ENCODE measurements around the gene EIF6. TPM values are rescaled to one million over a fixed set of nuclear protein-coding genes. Genes with fewer than 3 reads are reported as not detected.

EIF6 gene
- total and polyA plus RNA-seq, 2 donors: 88.6 to 115 TPM

DNA sequence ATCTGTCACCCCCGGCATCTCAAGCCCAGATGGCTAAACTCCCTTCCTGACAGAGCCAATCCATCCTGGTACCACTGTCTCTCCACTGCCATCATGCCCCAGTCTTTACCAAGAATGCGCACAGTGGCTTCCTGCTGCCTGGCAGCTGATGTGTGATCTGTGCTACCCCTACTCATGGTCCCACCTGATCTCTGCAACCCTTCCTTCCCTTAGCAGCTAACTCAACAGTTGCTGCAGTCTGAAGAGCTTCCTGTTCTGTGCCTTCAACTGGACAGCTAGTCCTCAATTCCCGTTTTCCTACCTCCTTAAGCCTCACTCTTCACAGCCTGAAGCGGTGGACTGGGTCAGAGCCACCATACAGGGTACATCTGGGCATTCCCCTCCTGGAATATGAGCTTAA is 15.2 kb upstream of the EIF6 start:
- peaks cover 0 to 4% of the 10 kb centered on the region in 2 donors for H3K27me3 ChIP-seq (ENCODE audit: control insufficient read depth in 2 of 2, insufficient read depth in 1 of 2, low read length in 1 of 2)
- no peak overlapping the region for H3K4me3 ChIP-seq (ENCODE audit: low read length in 2 of 2)
- H3K27ac ChIP-seq (ENCODE audit: low read depth in 1 of 2, low read length in 1 of 2): no peak overlapping the region
- WGBS: 80% methylated on average over 4 of the region's 4 CpGs
- DNase-seq (ENCODE audit: low read depth in 6 of 9, low spot score in 9 of 9): no peak
- peaks cover 0 to 4% of the 10 kb centered on the region in 2 donors for H3K4me1 ChIP-seq (ENCODE audit: control insufficient read depth in 2 of 2, insufficient read depth in 2 of 2, low read length in 2 of 2)
- H3K36me3 ChIP-seq (ENCODE audit: control insufficient read depth in 2 of 2, insufficient read depth in 2 of 2, low read length in 1 of 2): peaks cover 0 to 5% of the 10 kb centered on the region in 2 donors
- H3K9me3 ChIP-seq (ENCODE audit: control insufficient read depth in 2 of 2, insufficient read depth in 1 of 2, low read length in 1 of 2): peaks cover 0 to 3% of the 10 kb centered on the region in 2 donors

DNA sequence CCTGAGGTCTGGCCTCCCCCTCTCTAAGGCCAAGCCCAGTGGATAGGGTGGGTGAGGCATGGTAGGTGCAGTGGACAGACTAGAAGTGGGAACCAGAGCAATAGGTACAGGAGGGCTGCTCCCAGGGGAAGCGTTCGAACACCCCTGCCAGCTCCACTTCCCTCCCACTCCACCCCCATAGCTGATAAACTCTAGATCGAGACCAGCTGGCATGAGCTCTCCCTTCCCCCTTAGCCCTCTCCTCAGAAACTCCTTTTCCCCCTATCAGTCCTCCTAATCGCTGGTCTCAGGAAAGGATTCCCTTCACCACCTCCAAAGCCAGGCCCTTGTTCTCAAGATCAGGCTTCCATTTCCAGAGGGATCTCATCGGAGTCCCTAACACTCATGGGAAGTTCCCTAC is 13.7 kb upstream of the EIF6 start:
- Histone ChIP-seq H3K36me3 (ENCODE audit: control insufficient read depth in 2 of 2, insufficient read depth in 2 of 2, low read length in 1 of 2) (peaks cover 0 to under 1% of the 10 kb centered on the region in 2 donors), H3K27ac (ENCODE audit: low read depth in 1 of 2, low read length in 1 of 2) (no peak overlapping the region), H3K9me3 (ENCODE audit: control insufficient read depth in 2 of 2, insufficient read depth in 1 of 2, low read length in 1 of 2) (no peaks in the 10 kb centered on the region), H3K4me3 (ENCODE audit: low read length in 2 of 2) (no peak overlapping the region), H3K4me1 (ENCODE audit: control insufficient read depth in 2 of 2, insufficient read depth in 2 of 2, low read length in 2 of 2) (no peaks in the 10 kb centered on the region), H3K27me3 (ENCODE audit: control insufficient read depth in 2 of 2, insufficient read depth in 1 of 2, low read length in 1 of 2) (peaks cover 0 to 4% of the 10 kb centered on the region in 2 donors)
- DNase-seq (ENCODE audit: low read depth in 6 of 9, low spot score in 9 of 9): no peak
- WGBS: 85% methylated on average over 5 of the region's 5 CpGs

DNA sequence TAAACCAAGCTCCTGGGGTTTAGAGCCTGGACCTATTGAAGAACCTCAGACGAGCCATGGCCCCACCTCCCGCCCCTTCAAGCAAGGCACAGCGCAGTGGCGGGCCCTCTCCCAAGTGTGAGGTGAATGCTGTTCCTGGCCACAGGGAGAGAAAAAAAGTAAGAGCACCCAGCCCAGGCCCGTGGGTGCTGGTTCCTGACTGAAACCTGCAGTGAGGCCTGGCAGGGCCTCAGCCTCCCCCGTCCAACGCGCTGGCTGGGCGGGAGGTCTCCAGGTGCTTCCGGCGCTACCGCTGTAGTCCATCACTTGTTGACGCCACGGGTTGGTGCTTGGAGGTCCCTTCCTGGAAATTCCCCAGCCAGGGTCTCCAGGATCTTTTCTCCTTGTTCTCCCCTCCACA is 13.2 kb upstream of the EIF6 start:
- DNase-seq (ENCODE audit: low read depth in 6 of 9, low spot score in 9 of 9): no peak

DNA sequence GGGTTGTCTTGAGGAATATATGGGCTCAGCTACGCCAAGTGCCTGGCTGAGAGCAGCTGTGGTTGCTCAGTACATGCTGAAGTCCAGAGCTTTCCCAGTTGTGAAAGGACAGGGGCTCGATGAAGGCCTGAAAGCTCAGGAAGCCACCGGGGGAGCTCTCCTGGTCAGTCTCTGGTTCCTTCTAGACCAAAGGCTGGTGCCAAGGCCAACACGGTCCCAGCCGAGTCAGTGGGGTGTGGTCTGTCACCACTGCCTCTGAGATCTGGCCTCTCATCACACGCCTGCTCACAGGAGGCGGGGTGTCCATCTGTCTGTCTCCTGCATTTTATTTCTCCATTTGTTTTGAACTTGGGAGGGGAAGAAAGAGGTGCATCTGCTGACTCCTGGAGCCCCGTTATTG is 12.6 kb upstream of the EIF6 start:
- no peaks in the 10 kb centered on the region for H3K36me3 ChIP-seq (ENCODE audit: control insufficient read depth in 2 of 2, insufficient read depth in 2 of 2, low read length in 1 of 2)
- H3K27ac ChIP-seq (ENCODE audit: low read depth in 1 of 2, low read length in 1 of 2): no peak overlapping the region
- peaks cover 0 to 6% of the 10 kb centered on the region in 2 donors for H3K27me3 ChIP-seq (ENCODE audit: control insufficient read depth in 2 of 2, insufficient read depth in 1 of 2, low read length in 1 of 2)
- no peaks in the 10 kb centered on the region for H3K9me3 ChIP-seq (ENCODE audit: control insufficient read depth in 2 of 2, insufficient read depth in 1 of 2, low read length in 1 of 2)
- no peak overlapping the region for H3K4me3 ChIP-seq (ENCODE audit: low read length in 2 of 2)
- DNase-seq (ENCODE audit: low read depth in 6 of 9, low spot score in 9 of 9): no peak
- 88% methylated on average over 8 of the region's 8 CpGs for WGBS
- no peaks in the 10 kb centered on the region for H3K4me1 ChIP-seq (ENCODE audit: control insufficient read depth in 2 of 2, insufficient read depth in 2 of 2, low read length in 2 of 2)

More for the DNA sequence above, 13.2 kb upstream of the EIF6 start:
- H3K36me3 ChIP-seq (ENCODE audit: control insufficient read depth in 2 of 2, insufficient read depth in 2 of 2, low read length in 1 of 2): no peaks in the 10 kb centered on the region
- H3K4me3 ChIP-seq (ENCODE audit: low read length in 2 of 2): no peak overlapping the region
- H3K27me3 ChIP-seq (ENCODE audit: control insufficient read depth in 2 of 2, insufficient read depth in 1 of 2, low read length in 1 of 2): peaks cover 0 to 4% of the 10 kb centered on the region in 2 donors
- WGBS: 94% methylated on average over 14 of the region's 14 CpGs
- no peak overlapping the region for H3K27ac ChIP-seq (ENCODE audit: low read depth in 1 of 2, low read length in 1 of 2)
- no peaks in the 10 kb centered on the region for H3K9me3 ChIP-seq (ENCODE audit: control insufficient read depth in 2 of 2, insufficient read depth in 1 of 2, low read length in 1 of 2)
- no peaks in the 10 kb centered on the region for H3K4me1 ChIP-seq (ENCODE audit: control insufficient read depth in 2 of 2, insufficient read depth in 2 of 2, low read length in 2 of 2)

DNA sequence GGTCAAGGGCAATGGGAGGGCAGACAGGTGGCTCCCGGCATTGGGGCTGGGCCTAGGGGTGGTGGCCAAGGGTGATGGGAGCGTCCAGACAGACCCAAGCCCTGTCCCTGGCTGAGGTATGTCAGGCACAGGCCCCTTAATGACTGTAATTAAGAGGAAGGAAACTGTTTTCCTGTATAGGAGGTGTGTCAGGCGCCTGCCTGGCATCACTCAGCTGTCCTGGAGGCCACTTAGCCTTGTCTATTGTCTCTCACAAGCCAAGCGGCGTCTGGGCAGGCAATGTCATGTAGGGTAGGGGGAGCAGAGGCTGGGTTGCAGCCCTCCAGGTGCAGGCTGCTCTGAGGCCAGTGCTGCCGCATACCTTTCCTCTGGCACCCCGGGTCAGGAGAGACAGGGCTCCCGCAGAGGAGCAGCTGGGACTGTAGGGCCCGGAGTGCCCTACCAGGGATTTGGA is 11.6 kb upstream of the EIF6 start:
- Histone ChIP-seq H3K9me3 (ENCODE audit: control insufficient read depth in 2 of 2, insufficient read depth in 1 of 2, low read length in 1 of 2) (no peaks in the 10 kb centered on the region), H3K27me3 (ENCODE audit: control insufficient read depth in 2 of 2, insufficient read depth in 1 of 2, low read length in 1 of 2) (peaks cover 0 to 6% of the 10 kb centered on the region in 2 donors), H3K36me3 (ENCODE audit: control insufficient read depth in 2 of 2, insufficient read depth in 2 of 2, low read length in 1 of 2) (no peaks in the 10 kb centered on the region), H3K4me1 (ENCODE audit: control insufficient read depth in 2 of 2, insufficient read depth in 2 of 2, low read length in 2 of 2) (no peaks in the 10 kb centered on the region), H3K4me3 (ENCODE audit: low read length in 2 of 2) (no peak overlapping the region), H3K27ac (ENCODE audit: low read depth in 1 of 2, low read length in 1 of 2) (no peak overlapping the region)
- DNase-seq (ENCODE audit: low read depth in 6 of 9, low spot score in 9 of 9): no peak
- WGBS: 78% methylated on average over 9 of the region's 9 CpGs

DNA sequence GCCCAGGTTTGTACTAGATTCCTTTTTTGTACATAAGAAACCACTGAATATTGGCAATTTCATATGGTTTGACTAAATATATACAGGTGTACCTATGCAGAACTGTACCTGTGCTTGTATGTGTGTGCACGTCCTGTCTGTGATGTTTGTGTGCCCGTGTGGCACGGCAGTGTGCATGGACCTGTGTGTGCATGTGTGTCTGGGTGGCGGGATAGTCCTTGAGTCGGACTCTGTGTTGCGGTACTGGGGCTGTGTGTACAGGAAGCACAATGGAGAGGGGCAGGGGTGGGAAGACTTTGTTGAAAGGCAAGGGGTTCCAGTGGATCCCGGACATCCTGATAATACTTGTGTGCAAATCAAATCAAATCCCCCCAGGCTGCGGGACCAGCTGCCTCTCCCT is 11.1 kb upstream of the EIF6 start:
- WGBS: 97% methylated on average over 8 of the region's 8 CpGs
- Histone ChIP-seq H3K4me1 (ENCODE audit: control insufficient read depth in 2 of 2, insufficient read depth in 2 of 2, low read length in 2 of 2) (no peaks in the 10 kb centered on the region), H3K36me3 (ENCODE audit: control insufficient read depth in 2 of 2, insufficient read depth in 2 of 2, low read length in 1 of 2) (no peaks in the 10 kb centered on the region), H3K4me3 (ENCODE audit: low read length in 2 of 2) (no peak overlapping the region), H3K9me3 (ENCODE audit: control insufficient read depth in 2 of 2, insufficient read depth in 1 of 2, low read length in 1 of 2) (no peaks in the 10 kb centered on the region), H3K27ac (ENCODE audit: low read depth in 1 of 2, low read length in 1 of 2) (no peak overlapping the region), H3K27me3 (ENCODE audit: control insufficient read depth in 2 of 2, insufficient read depth in 1 of 2, low read length in 1 of 2) (peaks cover 0 to 6% of the 10 kb centered on the region in 2 donors)
- DNase-seq (ENCODE audit: low read depth in 6 of 9, low spot score in 9 of 9): no peak

DNA sequence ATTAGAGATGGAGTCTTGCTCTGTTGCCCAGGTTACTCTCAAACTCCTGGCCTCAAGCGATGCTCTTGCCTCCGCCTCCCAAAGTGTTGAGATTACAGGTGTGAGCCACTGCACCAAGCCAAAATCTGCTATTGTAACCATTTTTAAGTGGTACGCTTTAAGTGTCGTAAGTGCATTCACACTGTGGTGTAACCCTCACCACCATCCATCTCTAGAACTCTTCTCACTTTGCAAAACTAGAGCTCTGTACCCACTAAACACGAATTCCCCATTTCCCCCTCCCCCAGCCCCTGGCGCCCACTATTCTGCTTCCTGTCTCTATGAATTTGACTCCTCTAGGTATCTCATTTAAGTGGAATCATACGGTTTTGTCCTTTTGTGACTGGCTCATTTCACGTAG is 10.5 kb upstream of the EIF6 start:
- H3K4me3 ChIP-seq (ENCODE audit: low read length in 2 of 2): no peak overlapping the region
- no peaks in the 10 kb centered on the region for H3K9me3 ChIP-seq (ENCODE audit: control insufficient read depth in 2 of 2, insufficient read depth in 1 of 2, low read length in 1 of 2)
- 75% methylated on average over 8 of the region's 8 CpGs for WGBS
- peaks cover 0 to 6% of the 10 kb centered on the region in 2 donors for H3K27me3 ChIP-seq (ENCODE audit: control insufficient read depth in 2 of 2, insufficient read depth in 1 of 2, low read length in 1 of 2)
- no peak for DNase-seq (ENCODE audit: low read depth in 6 of 9, low spot score in 9 of 9)
- no peaks in the 10 kb centered on the region for H3K36me3 ChIP-seq (ENCODE audit: control insufficient read depth in 2 of 2, insufficient read depth in 2 of 2, low read length in 1 of 2)
- no peaks in the 10 kb centered on the region for H3K4me1 ChIP-seq (ENCODE audit: control insufficient read depth in 2 of 2, insufficient read depth in 2 of 2, low read length in 2 of 2)
- H3K27ac ChIP-seq (ENCODE audit: low read depth in 1 of 2, low read length in 1 of 2): no peak overlapping the region

DNA sequence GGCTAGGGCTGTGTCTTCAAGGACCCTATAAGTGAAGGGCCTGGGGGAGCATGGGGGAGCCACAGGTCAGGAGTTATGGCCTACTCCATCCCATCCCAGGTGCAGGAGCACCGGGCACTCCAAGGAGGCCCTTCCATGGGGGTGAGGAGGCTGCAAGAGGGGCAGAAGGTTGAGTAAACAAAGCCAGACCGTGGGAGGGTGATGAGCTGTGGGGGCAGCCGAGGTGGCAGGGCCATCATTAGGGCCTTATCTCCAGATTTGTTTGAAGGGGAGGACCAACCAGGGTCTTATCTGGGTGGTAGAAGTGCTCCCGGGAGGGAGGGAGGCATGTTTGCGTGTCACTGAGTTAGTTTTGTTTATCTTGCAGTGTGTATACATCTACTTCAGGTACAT is 9.7 kb upstream of the EIF6 start:
- WGBS: 92% methylated on average over 5 of the region's 5 CpGs
- Histone ChIP-seq H3K27ac (ENCODE audit: low read depth in 1 of 2, low read length in 1 of 2) (no peak overlapping the region), H3K9me3 (ENCODE audit: control insufficient read depth in 2 of 2, insufficient read depth in 1 of 2, low read length in 1 of 2) (no peaks in the 10 kb centered on the region), H3K4me3 (ENCODE audit: low read length in 2 of 2) (no peak overlapping the region), H3K27me3 (ENCODE audit: control insufficient read depth in 2 of 2, insufficient read depth in 1 of 2, low read length in 1 of 2) (peaks cover 0 to 6% of the 10 kb centered on the region in 2 donors), H3K4me1 (ENCODE audit: control insufficient read depth in 2 of 2, insufficient read depth in 2 of 2, low read length in 2 of 2) (no peaks in the 10 kb centered on the region), H3K36me3 (ENCODE audit: control insufficient read depth in 2 of 2, insufficient read depth in 2 of 2, low read length in 1 of 2) (no peaks in the 10 kb centered on the region)
- DNase-seq (ENCODE audit: low read depth in 6 of 9, low spot score in 9 of 9): no peak

DNA sequence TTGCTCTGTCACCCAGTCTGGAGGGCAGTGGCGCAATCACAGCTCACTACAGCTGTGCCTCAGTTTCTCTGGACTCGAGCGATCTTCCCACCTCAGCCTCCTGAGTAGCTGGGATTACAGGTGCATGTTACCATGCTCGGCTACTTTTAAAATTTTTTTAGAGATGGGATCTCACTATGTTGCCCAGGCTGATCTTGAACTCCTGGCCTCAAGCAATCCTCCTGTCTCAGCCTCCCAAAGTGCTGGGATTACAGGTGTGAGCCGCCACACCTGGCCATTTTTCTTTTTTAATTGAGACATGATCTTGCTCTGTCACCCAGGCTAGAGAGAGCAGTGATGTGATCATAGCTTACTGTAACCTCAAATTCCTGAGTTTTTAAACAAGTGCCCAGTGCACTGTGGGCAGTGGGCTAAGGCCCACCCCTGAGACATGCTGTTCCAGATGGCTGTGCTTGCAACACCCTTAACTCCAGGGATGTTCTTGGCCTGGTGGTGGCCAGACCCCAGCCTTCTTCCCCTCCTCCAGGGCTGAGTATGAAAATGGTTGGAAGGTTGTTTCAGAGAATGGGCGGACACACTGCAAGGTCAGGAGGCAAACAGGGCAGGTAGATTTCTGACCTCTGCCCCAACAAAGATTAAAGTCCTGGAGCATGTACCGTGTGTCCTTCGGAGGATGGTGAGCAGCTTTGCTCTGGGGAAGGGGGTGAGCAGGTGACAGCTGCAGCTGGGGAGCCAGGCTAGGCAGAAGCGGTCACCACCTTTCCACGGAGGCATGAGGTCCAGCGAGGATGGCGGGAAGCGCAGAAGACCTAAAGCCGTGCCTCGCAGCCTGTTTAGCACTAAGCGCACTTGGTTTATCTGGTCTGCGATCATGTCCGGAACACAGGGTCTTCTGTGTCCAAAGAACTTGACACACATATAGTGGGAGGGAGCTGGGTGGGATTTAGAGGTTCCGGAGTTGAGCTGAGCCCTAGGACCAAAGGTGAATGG is 9.0 kb upstream of the EIF6 start:
- no peak overlapping the region for H3K4me3 ChIP-seq (ENCODE audit: low read length in 2 of 2)
- H3K4me1 ChIP-seq (ENCODE audit: control insufficient read depth in 2 of 2, insufficient read depth in 2 of 2, low read length in 2 of 2): no peaks in the 10 kb centered on the region
- no peaks in the 10 kb centered on the region for H3K9me3 ChIP-seq (ENCODE audit: control insufficient read depth in 2 of 2, insufficient read depth in 1 of 2, low read length in 1 of 2)
- H3K27ac ChIP-seq (ENCODE audit: low read depth in 1 of 2, low read length in 1 of 2): no peak overlapping the region
- H3K36me3 ChIP-seq (ENCODE audit: control insufficient read depth in 2 of 2, insufficient read depth in 2 of 2, low read length in 1 of 2): no peaks in the 10 kb centered on the region
- no peak for DNase-seq (ENCODE audit: low read depth in 6 of 9, low spot score in 9 of 9)
- H3K27me3 ChIP-seq (ENCODE audit: control insufficient read depth in 2 of 2, insufficient read depth in 1 of 2, low read length in 1 of 2): peaks cover 0 to 9% of the 10 kb centered on the region in 2 donors
- 92% methylated on average over 19 of the region's 19 CpGs for WGBS

Data from thymus (tissue), 11 donors.